HS-27A (cell line): ENCODE results near the gene FRMD1.

Experiments
- DNase-seq: peaks from one replicate; pipeline ENCODE4 v3.0.0-alpha.2; 2012; ENCODE audit warnings: low read depth, missing footprints

The FRMD1 gene

GRCh38 chr6:168078943-168079405, at the start of gene FRMD1:
TSS of gene FRMD1 (minus strand) at chr6:168079212. CDS start at chr6:168079094, 118 bp downstream.
- no peak for DNase-seq

- DNase-seq: no peak
Observed at GRCh38 chr6:168128006-168128630, 49.1 kb upstream of the FRMD1 start.

GRCh38 chr6:168127384-168127868, 48.4 kb upstream of the FRMD1 start:
- DNase-seq: no peak

GRCh38 chr6:168126566-168127383, 47.8 kb upstream of the FRMD1 start:
- no peak for DNase-seq

- no peak for DNase-seq
Observed at GRCh38 chr6:168125429-168126001, 46.5 kb upstream of the FRMD1 start.

GRCh38 chr6:168124921-168125320, 45.9 kb upstream of the FRMD1 start:
- no peak for DNase-seq

- DNase-seq: no peak
Observed at GRCh38 chr6:168124158-168124557, 45.1 kb upstream of the FRMD1 start.

GRCh38 chr6:168123165-168123911, 44.3 kb upstream of the FRMD1 start:
- DNase-seq: no peak

GRCh38 chr6:168122521-168122920, 43.5 kb upstream of the FRMD1 start:
- DNase-seq: no peak

- no peak for DNase-seq
Observed at GRCh38 chr6:168122011-168122410, 43.0 kb upstream of the FRMD1 start.

GRCh38 chr6:168121303-168121665, 42.3 kb upstream of the FRMD1 start:
- no peak for DNase-seq

GRCh38 chr6:168120390-168121302, 41.6 kb upstream of the FRMD1 start:
- no peak for DNase-seq

- no peak for DNase-seq
Observed at GRCh38 chr6:168119539-168119938, 40.5 kb upstream of the FRMD1 start.

- no peak for DNase-seq
Observed at GRCh38 chr6:168118935-168119334, 39.9 kb upstream of the FRMD1 start.

GRCh38 chr6:168117942-168118341, 38.9 kb upstream of the FRMD1 start:
- no peak for DNase-seq

- DNase-seq: no peak
Observed at GRCh38 chr6:168116975-168117899, 38.2 kb upstream of the FRMD1 start.

- no peak for DNase-seq
Observed at GRCh38 chr6:168116438-168116974, 37.5 kb upstream of the FRMD1 start.

GRCh38 chr6:168115748-168116437, 36.9 kb upstream of the FRMD1 start:
- no peak for DNase-seq

- DNase-seq: no peak
Observed at GRCh38 chr6:168113226-168113625, 34.2 kb upstream of the FRMD1 start.
